ENCODE results near the gene ADH1A.

DNA sequence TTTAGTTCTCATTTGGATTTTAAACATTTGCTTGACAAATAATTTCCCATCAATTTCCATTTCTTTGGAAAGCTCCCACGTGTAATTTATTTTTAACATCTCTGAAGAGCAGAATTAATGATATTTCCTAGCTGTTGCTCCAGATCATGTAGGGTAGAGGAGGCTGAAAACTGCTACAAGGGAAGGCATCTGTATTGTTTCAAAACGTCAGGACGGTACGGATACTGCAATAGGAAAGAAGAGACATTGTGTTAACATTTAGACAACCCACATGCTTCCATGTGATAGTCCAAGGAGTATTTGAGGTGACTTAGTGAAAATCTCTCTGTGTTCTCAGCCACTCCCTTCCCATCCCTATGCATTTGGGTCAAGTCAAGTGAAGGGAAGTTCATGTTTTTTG, 45.8 kb upstream of the ADH1A start:
- no peak for TF ChIP-seq POLR2A (IDR thresholded peaks at IDR 0.05)
- no peak for TF ChIP-seq POLR2AphosphoS5 (IDR thresholded peaks at IDR 0.05)
- TF ChIP-seq, protein P1, sequence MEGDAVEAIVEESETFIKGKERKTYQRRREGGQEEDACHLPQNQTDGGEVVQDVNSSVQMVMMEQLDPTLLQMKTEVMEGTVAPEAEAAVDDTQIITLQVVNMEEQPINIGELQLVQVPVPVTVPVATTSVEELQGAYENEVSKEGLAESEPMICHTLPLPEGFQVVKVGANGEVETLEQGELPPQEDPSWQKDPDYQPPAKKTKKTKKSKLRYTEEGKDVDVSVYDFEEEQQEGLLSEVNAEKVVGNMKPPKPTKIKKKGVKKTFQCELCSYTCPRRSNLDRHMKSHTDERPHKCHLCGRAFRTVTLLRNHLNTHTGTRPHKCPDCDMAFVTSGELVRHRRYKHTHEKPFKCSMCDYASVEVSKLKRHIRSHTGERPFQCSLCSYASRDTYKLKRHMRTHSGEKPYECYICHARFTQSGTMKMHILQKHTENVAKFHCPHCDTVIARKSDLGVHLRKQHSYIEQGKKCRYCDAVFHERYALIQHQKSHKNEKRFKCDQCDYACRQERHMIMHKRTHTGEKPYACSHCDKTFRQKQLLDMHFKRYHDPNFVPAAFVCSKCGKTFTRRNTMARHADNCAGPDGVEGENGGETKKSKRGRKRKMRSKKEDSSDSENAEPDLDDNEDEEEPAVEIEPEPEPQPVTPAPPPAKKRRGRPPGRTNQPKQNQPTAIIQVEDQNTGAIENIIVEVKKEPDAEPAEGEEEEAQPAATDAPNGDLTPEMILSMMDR (IDR thresholded peaks at IDR 0.05), result no peak
- no peak for TF ChIP-seq EP300 (IDR thresholded peaks at IDR 0.05)
